OCI-LY1 (cell line): ENCODE results near the gene NR2C2.

Source experiments
- H2AFZ ChIP-seq: fragments of 200-600 bp; sonication (generic), shearing (Covaris generic); 2 replicates; pipeline ENCODE4 v1.6.0; 2014; ENCODE audit warnings: antibody characterized with exemption, mild to moderate bottlenecking, low read length
- H3F3A ChIP-seq: fragments of 200-600 bp; sonication (generic), shearing (Covaris generic); 2 replicates; pipeline ENCODE4 v1.6.0; 2014; ENCODE audit warnings: mild to moderate bottlenecking, antibody characterized with exemption, low read length, moderate library complexity; ENCODE audit not compliant: insufficient read depth
- H3K27ac ChIP-seq: fragments of 200-600 bp; sonication (generic); 2 replicates; pipeline ENCODE4 v1.5.1; 2014; ENCODE audit warnings: low read length, mixed run types, mild to moderate bottlenecking, low read depth; ENCODE audit not compliant: poor library complexity, severe bottlenecking
- H3K27me3 ChIP-seq: fragments of 200-600 bp; sonication (generic); 2 replicates; pipeline ENCODE4 v1.6.0; 2014; ENCODE audit warnings: antibody characterized with exemption, mild to moderate bottlenecking, low read length, moderate library complexity; ENCODE audit not compliant: insufficient read depth
- H3K36me3 ChIP-seq: fragments of 200-600 bp; sonication (generic); 2 replicates; pipeline ENCODE4 v1.6.1; 2014; ENCODE audit warnings: mild to moderate bottlenecking, antibody characterized with exemption, low read length, moderate library complexity, mixed read lengths; ENCODE audit not compliant: insufficient read depth
- H3K4me1 ChIP-seq: fragments of 200-600 bp; sonication (generic); 2 replicates; pipeline ENCODE4 v1.5.1; 2014; ENCODE audit warnings: mild to moderate bottlenecking, low read length, moderate library complexity; ENCODE audit not compliant: insufficient read depth, severe bottlenecking
- H3K4me2 ChIP-seq: fragments of 200-600 bp; sonication (generic), shearing (Covaris generic); 2 replicates; pipeline ENCODE4 v1.6.1; 2014; ENCODE audit warnings: low read length
- H3K4me3 ChIP-seq: fragments of 200-600 bp; sonication (generic); 2 replicates; pipeline ENCODE4 v1.5.1; 2014; ENCODE audit warnings: low read length, low read depth, mild to moderate bottlenecking, mixed read lengths; ENCODE audit not compliant: poor library complexity, severe bottlenecking
- H3K79me2 ChIP-seq: fragments of 200-600 bp; shearing (Covaris generic); 2 replicates; pipeline ENCODE4 v1.6.1; 2016; ENCODE audit warnings: mixed run types, low read length, mixed read lengths; ENCODE audit not compliant: insufficient read depth
- H3K9ac ChIP-seq: fragments of 200-600 bp; sonication (generic), shearing (Covaris generic); 2 replicates; pipeline ENCODE4 v1.6.1; 2014; ENCODE audit warnings: mild to moderate bottlenecking, low read length, mixed read lengths
- H3K9me2 ChIP-seq: fragments of 200-600 bp; sonication (generic), shearing (Covaris generic); 2 replicates; pipeline ENCODE4 v1.6.1; 2014; ENCODE audit warnings: low read depth, mild to moderate bottlenecking, low read length, mixed read lengths
- H3K9me3 ChIP-seq: fragments of 200-600 bp; shearing (Covaris generic); 2 replicates; pipeline ENCODE4 v1.6.1; 2014; ENCODE audit warnings: low read length, mixed read lengths
- H4K20me1 ChIP-seq: fragments of 200-600 bp; sonication (generic), shearing (Covaris generic); 2 replicates; pipeline ENCODE4 v1.6.0; 2016; ENCODE audit warnings: mild to moderate bottlenecking, low read length; ENCODE audit not compliant: insufficient read depth
- EZH2 ChIP-seq: fragments of 200-600 bp; sonication (generic), shearing (Covaris generic); IDR thresholded peaks from 2 replicates; pipeline ENCODE4 v1.8.0; 2017; ENCODE audit warnings: borderline replicate concordance, mixed run types, mild to moderate bottlenecking, antibody characterized with exemption, low read length, moderate library complexity, mixed read lengths
- TF ChIP-seq, protein P1 (sequence below): fragments of 200-600 bp; sonication (generic), shearing (Covaris generic); IDR thresholded peaks from 2 replicates; pipeline ENCODE4 v1.5.1; 2017; ENCODE audit warnings: mild to moderate bottlenecking, antibody characterized with exemption, low read length, moderate library complexity, mixed read lengths

The NR2C2 gene

DNA sequence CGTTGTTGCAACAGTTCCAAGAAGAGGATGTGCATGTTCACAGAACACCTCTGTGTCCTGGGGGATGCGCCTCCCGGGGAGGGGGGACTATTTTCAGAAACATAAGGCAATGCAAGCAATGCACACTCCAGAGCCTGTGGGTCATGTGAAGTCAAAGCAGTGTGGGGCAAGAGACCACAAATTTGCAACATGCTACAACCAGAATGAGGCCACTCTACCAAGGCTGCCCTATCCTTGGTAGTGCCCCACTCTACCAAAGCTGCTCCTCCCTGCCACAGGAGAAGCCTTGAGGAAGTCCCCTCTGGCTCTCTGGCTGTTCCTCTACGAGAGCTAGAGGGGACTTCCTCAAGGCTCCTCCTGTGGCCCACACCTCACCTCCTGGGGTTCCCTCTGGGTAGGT, 8.4 kb upstream of the NR2C2 start:
- no peaks in the 10 kb centered on the region for H3F3A ChIP-seq

DNA sequence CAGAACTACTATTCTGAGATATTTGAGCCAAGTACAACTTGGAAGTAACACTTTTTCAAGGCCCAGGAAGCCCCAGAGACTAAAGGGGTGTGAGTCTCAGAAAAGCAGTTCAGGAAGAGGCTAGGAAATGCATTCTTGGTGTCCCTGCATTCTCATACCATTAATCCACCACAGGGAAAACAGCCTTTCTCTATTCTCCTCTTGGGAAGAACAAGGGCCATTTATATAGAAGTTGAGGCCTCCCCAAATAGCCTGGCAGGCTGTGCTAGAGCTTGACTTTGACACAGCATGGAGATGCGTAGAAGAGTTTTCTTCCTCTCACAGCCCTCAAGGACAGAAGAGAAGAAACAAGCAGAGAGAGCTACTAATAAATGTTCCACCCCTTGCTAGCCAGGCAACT, 5.5 kb upstream of the NR2C2 start:
- no peaks in the 10 kb centered on the region for H3K9me3 ChIP-seq
- H3K27me3 ChIP-seq: no peaks in the 10 kb centered on the region
- no peak overlapping the region for H3K4me3 ChIP-seq
- no peaks in the 10 kb centered on the region for H4K20me1 ChIP-seq
- no peaks in the 10 kb centered on the region for H3K9me2 ChIP-seq
- peaks cover 16% of the 10 kb centered on the region for H3K79me2 ChIP-seq
- peaks cover 12% of the 10 kb centered on the region for H3K4me1 ChIP-seq
- no peak overlapping the region for H3K9ac ChIP-seq
- H3F3A ChIP-seq: no peaks in the 10 kb centered on the region
- no peak overlapping the region for H3K4me2 ChIP-seq
- no peak for TF ChIP-seq EZH2
- TF ChIP-seq, protein P1, sequence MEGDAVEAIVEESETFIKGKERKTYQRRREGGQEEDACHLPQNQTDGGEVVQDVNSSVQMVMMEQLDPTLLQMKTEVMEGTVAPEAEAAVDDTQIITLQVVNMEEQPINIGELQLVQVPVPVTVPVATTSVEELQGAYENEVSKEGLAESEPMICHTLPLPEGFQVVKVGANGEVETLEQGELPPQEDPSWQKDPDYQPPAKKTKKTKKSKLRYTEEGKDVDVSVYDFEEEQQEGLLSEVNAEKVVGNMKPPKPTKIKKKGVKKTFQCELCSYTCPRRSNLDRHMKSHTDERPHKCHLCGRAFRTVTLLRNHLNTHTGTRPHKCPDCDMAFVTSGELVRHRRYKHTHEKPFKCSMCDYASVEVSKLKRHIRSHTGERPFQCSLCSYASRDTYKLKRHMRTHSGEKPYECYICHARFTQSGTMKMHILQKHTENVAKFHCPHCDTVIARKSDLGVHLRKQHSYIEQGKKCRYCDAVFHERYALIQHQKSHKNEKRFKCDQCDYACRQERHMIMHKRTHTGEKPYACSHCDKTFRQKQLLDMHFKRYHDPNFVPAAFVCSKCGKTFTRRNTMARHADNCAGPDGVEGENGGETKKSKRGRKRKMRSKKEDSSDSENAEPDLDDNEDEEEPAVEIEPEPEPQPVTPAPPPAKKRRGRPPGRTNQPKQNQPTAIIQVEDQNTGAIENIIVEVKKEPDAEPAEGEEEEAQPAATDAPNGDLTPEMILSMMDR: no peak
- H3K27ac ChIP-seq: no peak overlapping the region
- H3K36me3 ChIP-seq: peaks cover 38% of the 10 kb centered on the region
- H2AFZ ChIP-seq: no peak overlapping the region

More for the DNA sequence above, 8.4 kb upstream of the NR2C2 start:
- no peaks in the 10 kb centered on the region for H3K4me1 ChIP-seq
- no peak overlapping the region for H3K27ac ChIP-seq
- H3K9me3 ChIP-seq: no peaks in the 10 kb centered on the region
- H3K4me3 ChIP-seq: no peak overlapping the region
- peaks cover 16% of the 10 kb centered on the region for H3K36me3 ChIP-seq
- H3K9me2 ChIP-seq: no peaks in the 10 kb centered on the region
- H3K4me2 ChIP-seq: no peak overlapping the region
- TF ChIP-seq, protein P1: no peak
- TF ChIP-seq EZH2: no peak
- H4K20me1 ChIP-seq: no peaks in the 10 kb centered on the region
- no peaks in the 10 kb centered on the region for H3K79me2 ChIP-seq
- no peak overlapping the region for H3K9ac ChIP-seq
- H3K27me3 ChIP-seq: no peaks in the 10 kb centered on the region
- no peak overlapping the region for H2AFZ ChIP-seq

DNA sequence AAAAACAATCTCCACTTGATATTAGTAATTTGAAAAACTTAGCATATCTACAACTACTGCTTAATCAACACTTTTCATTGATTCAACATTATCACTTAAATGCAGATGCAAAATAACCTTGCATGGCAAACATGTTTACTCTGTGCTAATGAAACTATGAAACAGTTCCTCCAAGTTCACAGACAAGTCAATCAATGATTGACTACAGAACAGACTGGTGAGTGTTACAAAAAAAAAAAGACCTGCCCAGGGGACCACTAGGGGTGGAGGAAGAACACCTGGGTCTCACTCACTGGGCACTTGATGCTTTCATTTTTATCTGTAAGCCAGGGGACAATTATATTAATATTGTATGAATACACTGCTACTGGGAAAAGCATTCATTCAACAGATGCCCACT, 4.3 kb upstream of the NR2C2 start:
- H3K9me3 ChIP-seq: no peaks in the 10 kb centered on the region
- peaks cover 17% of the 10 kb centered on the region for H3K79me2 ChIP-seq
- H3K27ac ChIP-seq: no peak overlapping the region
- no peaks in the 10 kb centered on the region for H4K20me1 ChIP-seq
- H3K4me2 ChIP-seq: no peak overlapping the region
- H3F3A ChIP-seq: no peaks in the 10 kb centered on the region
- no peaks in the 10 kb centered on the region for H3K9me2 ChIP-seq
- TF ChIP-seq, protein P1: no peak
- TF ChIP-seq EZH2: no peak
- no peak overlapping the region for H3K4me3 ChIP-seq
- no peak overlapping the region for H3K9ac ChIP-seq
- no peaks in the 10 kb centered on the region for H3K27me3 ChIP-seq
- H3K4me1 ChIP-seq: peaks cover 12% of the 10 kb centered on the region
- peaks cover 38% of the 10 kb centered on the region for H3K36me3 ChIP-seq
- H2AFZ ChIP-seq: no peak overlapping the region
